Nephron (organoid): Measurements from ENCODE around the gene TBC1D5.
"Not testable (repeated sequence)": the region's sequence is repeated elsewhere in the genome, so short reads cannot be mapped to it uniquely, and the experiment has no call there.

Experiments used
- H3K27ac Mint-ChIP-seq, 3 experiments: 2 replicates each; pipeline ENCODE4 v1.8.0; 2020; ENCODE audit warnings: mixed read lengths in 3 of 3, mild to moderate bottlenecking in 2 of 3, moderate library complexity in 1 of 3
- H3K27me3 Mint-ChIP-seq: 2 replicates; pipeline ENCODE4 v1.8.0; 2021; ENCODE audit warnings: low read depth, mild to moderate bottlenecking, moderate library complexity, mixed read lengths
- H3K36me3 Mint-ChIP-seq: 2 replicates; pipeline ENCODE4 v1.8.0; 2020; ENCODE audit warnings: low read depth, mixed read lengths
- H3K4me1 Mint-ChIP-seq: 2 replicates; pipeline ENCODE4 v1.8.0; 2020; ENCODE audit warnings: mixed read lengths
- H3K4me3 Mint-ChIP-seq, 3 experiments: 2 replicates each; pipeline ENCODE4 v1.8.0; 2020; ENCODE audit warnings: mild to moderate bottlenecking in 3 of 3, mixed read lengths in 3 of 3, moderate library complexity in 2 of 3
- H3K9me3 Mint-ChIP-seq: 2 replicates; pipeline ENCODE4 v1.8.0; 2020; ENCODE audit warnings: mixed read lengths
- CTCF ChIP-seq, 3 experiments: fragments of 200-600 bp; sonication (generic); IDR thresholded peaks; one replicate each; pipeline ENCODE4 v1.5.0; 2021; ENCODE audit warnings: antibody characterized with exemption in 3 of 3; ENCODE audit not compliant: unreplicated experiment in 3 of 3

The TBC1D5 gene

GRCh38 chr3:17398959-17399551, 343.4 kb downstream of the TBC1D5 start:
- no peak for TF ChIP-seq CTCF (IDR thresholded peaks at IDR 0.05; ENCODE audit: unreplicated experiment in 3 of 3)
- H3K9me3 Mint-ChIP-seq = peaks cover 1% of the 10 kb centered on the region
- peaks cover 4% of the 10 kb centered on the region for H3K4me1 Mint-ChIP-seq
- no peak overlapping the region for H3K4me3 Mint-ChIP-seq
- no peaks in the 10 kb centered on the region for H3K27me3 Mint-ChIP-seq
- H3K36me3 Mint-ChIP-seq = peaks cover 5% of the 10 kb centered on the region
- H3K27ac Mint-ChIP-seq = no peak overlapping the region

GRCh38 chr3:17396036-17396435, 346.4 kb downstream of the TBC1D5 start:
- Mint-ChIP-seq H3K4me3 (no peak overlapping the region), H3K27ac (no peak overlapping the region), H3K4me1 (peaks cover 4% of the 10 kb centered on the region), H3K36me3 (peaks cover 33% of the 10 kb centered on the region), H3K27me3 (no peaks in the 10 kb centered on the region), H3K9me3 (peaks cover 18% of the 10 kb centered on the region)
- no peak for TF ChIP-seq CTCF (IDR thresholded peaks at IDR 0.05; ENCODE audit: unreplicated experiment in 3 of 3)

- no peak for TF ChIP-seq CTCF (IDR thresholded peaks at IDR 0.05; ENCODE audit: unreplicated experiment in 3 of 3)
- H3K4me1 Mint-ChIP-seq = peaks cover 4% of the 10 kb centered on the region
- peaks cover 42% of the 10 kb centered on the region for H3K36me3 Mint-ChIP-seq
Measured at GRCh38 chr3:17394541-17395155, 347.8 kb downstream of the TBC1D5 start.

GRCh38 chr3:17392516-17392915, 349.9 kb downstream of the TBC1D5 start:
- H3K4me1 Mint-ChIP-seq, H3K27ac Mint-ChIP-seq, H3K4me3 Mint-ChIP-seq, H3K27me3 Mint-ChIP-seq: not testable (repeated sequence)
- H3K9me3 Mint-ChIP-seq = peaks cover 18% of the 10 kb centered on the region
- peaks cover 47% of the 10 kb centered on the region for H3K36me3 Mint-ChIP-seq

More at GRCh38 chr3:17394541-17395155, 347.8 kb downstream of the TBC1D5 start:
- H3K4me3 Mint-ChIP-seq = no peak overlapping the region
- no peaks in the 10 kb centered on the region for H3K27me3 Mint-ChIP-seq
- peaks cover 18% of the 10 kb centered on the region for H3K9me3 Mint-ChIP-seq
- H3K27ac Mint-ChIP-seq = no peak overlapping the region

- Mint-ChIP-seq H3K27ac (no peak overlapping the region), H3K4me3 (no peak overlapping the region), H3K9me3 (peaks cover 18% of the 10 kb centered on the region), H3K4me1 (peaks cover 4% of the 10 kb centered on the region), H3K36me3 (peaks cover 47% of the 10 kb centered on the region), H3K27me3 (no peaks in the 10 kb centered on the region)
- TF ChIP-seq CTCF (IDR thresholded peaks at IDR 0.05; ENCODE audit: unreplicated experiment in 3 of 3) = no peak
Measured at GRCh38 chr3:17390785-17391184, 351.6 kb downstream of the TBC1D5 start.

- TF ChIP-seq CTCF (IDR thresholded peaks at IDR 0.05; ENCODE audit: unreplicated experiment in 3 of 3) = no peak
- Mint-ChIP-seq H3K27me3 (no peaks in the 10 kb centered on the region), H3K4me1 (no peaks in the 10 kb centered on the region), H3K36me3 (peaks cover 24% of the 10 kb centered on the region), H3K4me3 (no peak overlapping the region), H3K9me3 (peaks cover 6% of the 10 kb centered on the region), H3K27ac (peak overlapping the region in 2 of 3 experiments; percentile 32 to 49)
Measured at GRCh38 chr3:17387108-17387507, 355.3 kb downstream of the TBC1D5 start.
